ENCODE results near the gene IFI27L1.

Gene IFI27L1

GRCh38 chr14:94041551-94042346 lies 39.4 kb upstream of the IFI27L1 start:
- H3K4me3 ChIP-seq (ENCODE audit: low read length in 2 of 2) = no peak overlapping the region
- no peaks in the 10 kb centered on the region for H3K4me1 ChIP-seq (ENCODE audit: control insufficient read depth in 2 of 2, insufficient read depth in 2 of 2, low read length in 2 of 2)
- no peak overlapping the region for H3K9ac ChIP-seq (ENCODE audit: low read depth in 1 of 2, low read length in 2 of 2)

GRCh38 chr14:94042433-94043091 lies 38.5 kb upstream of the IFI27L1 start:
- H3K4me1 ChIP-seq (ENCODE audit: control insufficient read depth in 2 of 2, insufficient read depth in 2 of 2, low read length in 2 of 2) = no peaks in the 10 kb centered on the region
- no peak overlapping the region for H3K9ac ChIP-seq (ENCODE audit: low read depth in 1 of 2, low read length in 2 of 2)
- H3K27me3 ChIP-seq (ENCODE audit: control insufficient read depth in 2 of 2, insufficient read depth in 2 of 2, low read length in 2 of 2) = no peaks in the 10 kb centered on the region
- H3K27ac ChIP-seq (ENCODE audit: low read depth in 2 of 2, low read length in 2 of 2) = no peak overlapping the region
- no peaks in the 10 kb centered on the region for H3K9me3 ChIP-seq (ENCODE audit: control insufficient read depth in 2 of 2, low read length in 2 of 2)
- no peak overlapping the region for H3K4me3 ChIP-seq (ENCODE audit: low read length in 2 of 2)
- H3K36me3 ChIP-seq (ENCODE audit: control insufficient read depth in 2 of 2, insufficient read depth in 2 of 2, low read length in 2 of 2) = peaks cover 26 to 30% of the 10 kb centered on the region in 2 donors

More at GRCh38 chr14:94041551-94042346, 39.4 kb upstream of the IFI27L1 start:
- peaks cover 17 to 23% of the 10 kb centered on the region in 2 donors for H3K36me3 ChIP-seq (ENCODE audit: control insufficient read depth in 2 of 2, insufficient read depth in 2 of 2, low read length in 2 of 2)
- no peaks in the 10 kb centered on the region for H3K27me3 ChIP-seq (ENCODE audit: control insufficient read depth in 2 of 2, insufficient read depth in 2 of 2, low read length in 2 of 2)
- H3K27ac ChIP-seq (ENCODE audit: low read depth in 2 of 2, low read length in 2 of 2) = no peak overlapping the region
- no peaks in the 10 kb centered on the region for H3K9me3 ChIP-seq (ENCODE audit: control insufficient read depth in 2 of 2, low read length in 2 of 2)

GRCh38 chr14:94043111-94043755 lies 37.9 kb upstream of the IFI27L1 start:
- H3K36me3 ChIP-seq (ENCODE audit: control insufficient read depth in 2 of 2, insufficient read depth in 2 of 2, low read length in 2 of 2) = peaks cover 32 to 37% of the 10 kb centered on the region in 2 donors
- no peak overlapping the region for H3K9ac ChIP-seq (ENCODE audit: low read depth in 1 of 2, low read length in 2 of 2)
- H3K27me3 ChIP-seq (ENCODE audit: control insufficient read depth in 2 of 2, insufficient read depth in 2 of 2, low read length in 2 of 2) = no peaks in the 10 kb centered on the region
- no peak overlapping the region for H3K27ac ChIP-seq (ENCODE audit: low read depth in 2 of 2, low read length in 2 of 2)
- no peak overlapping the region for H3K4me3 ChIP-seq (ENCODE audit: low read length in 2 of 2)
- no peaks in the 10 kb centered on the region for H3K9me3 ChIP-seq (ENCODE audit: control insufficient read depth in 2 of 2, low read length in 2 of 2)
- no peaks in the 10 kb centered on the region for H3K4me1 ChIP-seq (ENCODE audit: control insufficient read depth in 2 of 2, insufficient read depth in 2 of 2, low read length in 2 of 2)

GRCh38 chr14:94043756-94044475 lies 37.2 kb upstream of the IFI27L1 start:
- Histone ChIP-seq H3K27me3 (ENCODE audit: control insufficient read depth in 2 of 2, insufficient read depth in 2 of 2, low read length in 2 of 2) (no peaks in the 10 kb centered on the region), H3K9me3 (ENCODE audit: control insufficient read depth in 2 of 2, low read length in 2 of 2) (no peaks in the 10 kb centered on the region), H3K36me3 (ENCODE audit: control insufficient read depth in 2 of 2, insufficient read depth in 2 of 2, low read length in 2 of 2) (peaks cover 38 to 44% of the 10 kb centered on the region in 2 donors), H3K4me3 (ENCODE audit: low read length in 2 of 2) (no peak overlapping the region), H3K9ac (ENCODE audit: low read depth in 1 of 2, low read length in 2 of 2) (no peak overlapping the region), H3K27ac (ENCODE audit: low read depth in 2 of 2, low read length in 2 of 2) (no peak overlapping the region), H3K4me1 (ENCODE audit: control insufficient read depth in 2 of 2, insufficient read depth in 2 of 2, low read length in 2 of 2) (no peaks in the 10 kb centered on the region)

- Histone ChIP-seq H3K27ac (ENCODE audit: low read depth in 2 of 2, low read length in 2 of 2) (no peak overlapping the region), H3K9ac (ENCODE audit: low read depth in 1 of 2, low read length in 2 of 2) (no peak overlapping the region), H3K36me3 (ENCODE audit: control insufficient read depth in 2 of 2, insufficient read depth in 2 of 2, low read length in 2 of 2) (peaks cover 43 to 50% of the 10 kb centered on the region in 2 donors), H3K9me3 (ENCODE audit: control insufficient read depth in 2 of 2, low read length in 2 of 2) (no peaks in the 10 kb centered on the region), H3K4me3 (ENCODE audit: low read length in 2 of 2) (no peak overlapping the region), H3K4me1 (ENCODE audit: control insufficient read depth in 2 of 2, insufficient read depth in 2 of 2, low read length in 2 of 2) (no peaks in the 10 kb centered on the region), H3K27me3 (ENCODE audit: control insufficient read depth in 2 of 2, insufficient read depth in 2 of 2, low read length in 2 of 2) (no peaks in the 10 kb centered on the region)
Measured at GRCh38 chr14:94044476-94045091, 36.5 kb upstream of the IFI27L1 start.

GRCh38 chr14:94045101-94045500 lies 36.0 kb upstream of the IFI27L1 start:
- peaks cover 48 to 56% of the 10 kb centered on the region in 2 donors for H3K36me3 ChIP-seq (ENCODE audit: control insufficient read depth in 2 of 2, insufficient read depth in 2 of 2, low read length in 2 of 2)
- H3K4me1 ChIP-seq (ENCODE audit: control insufficient read depth in 2 of 2, insufficient read depth in 2 of 2, low read length in 2 of 2) = no peaks in the 10 kb centered on the region
- H3K27ac ChIP-seq (ENCODE audit: low read depth in 2 of 2, low read length in 2 of 2) = no peak overlapping the region
- H3K9me3 ChIP-seq (ENCODE audit: control insufficient read depth in 2 of 2, low read length in 2 of 2) = no peaks in the 10 kb centered on the region
- no peaks in the 10 kb centered on the region for H3K27me3 ChIP-seq (ENCODE audit: control insufficient read depth in 2 of 2, insufficient read depth in 2 of 2, low read length in 2 of 2)
- H3K9ac ChIP-seq (ENCODE audit: low read depth in 1 of 2, low read length in 2 of 2) = no peak overlapping the region
- H3K4me3 ChIP-seq (ENCODE audit: low read length in 2 of 2) = no peak overlapping the region

GRCh38 chr14:94045563-94046345 lies 35.4 kb upstream of the IFI27L1 start:
- no peaks in the 10 kb centered on the region for H3K4me1 ChIP-seq (ENCODE audit: control insufficient read depth in 2 of 2, insufficient read depth in 2 of 2, low read length in 2 of 2)
- no peaks in the 10 kb centered on the region for H3K9me3 ChIP-seq (ENCODE audit: control insufficient read depth in 2 of 2, low read length in 2 of 2)
- no peak overlapping the region for H3K27ac ChIP-seq (ENCODE audit: low read depth in 2 of 2, low read length in 2 of 2)
- H3K9ac ChIP-seq (ENCODE audit: low read depth in 1 of 2, low read length in 2 of 2) = no peak overlapping the region
- H3K4me3 ChIP-seq (ENCODE audit: low read length in 2 of 2) = no peak overlapping the region
- no peaks in the 10 kb centered on the region for H3K27me3 ChIP-seq (ENCODE audit: control insufficient read depth in 2 of 2, insufficient read depth in 2 of 2, low read length in 2 of 2)
- H3K36me3 ChIP-seq (ENCODE audit: control insufficient read depth in 2 of 2, insufficient read depth in 2 of 2, low read length in 2 of 2) = peaks cover 55 to 62% of the 10 kb centered on the region in 2 donors

- H3K27ac ChIP-seq (ENCODE audit: low read depth in 2 of 2, low read length in 2 of 2) = no peak overlapping the region
- no peak overlapping the region for H3K9ac ChIP-seq (ENCODE audit: low read depth in 1 of 2, low read length in 2 of 2)
- H3K9me3 ChIP-seq (ENCODE audit: control insufficient read depth in 2 of 2, low read length in 2 of 2) = no peaks in the 10 kb centered on the region
- H3K27me3 ChIP-seq (ENCODE audit: control insufficient read depth in 2 of 2, insufficient read depth in 2 of 2, low read length in 2 of 2) = no peaks in the 10 kb centered on the region
- H3K36me3 ChIP-seq (ENCODE audit: control insufficient read depth in 2 of 2, insufficient read depth in 2 of 2, low read length in 2 of 2) = peaks cover 65 to 71% of the 10 kb centered on the region in 2 donors
- no peaks in the 10 kb centered on the region for H3K4me1 ChIP-seq (ENCODE audit: control insufficient read depth in 2 of 2, insufficient read depth in 2 of 2, low read length in 2 of 2)
- no peak overlapping the region for H3K4me3 ChIP-seq (ENCODE audit: low read length in 2 of 2)
Measured at GRCh38 chr14:94046696-94047250, 34.3 kb upstream of the IFI27L1 start.

GRCh38 chr14:94047581-94047980 lies 33.5 kb upstream of the IFI27L1 start:
- Histone ChIP-seq H3K27me3 (ENCODE audit: control insufficient read depth in 2 of 2, insufficient read depth in 2 of 2, low read length in 2 of 2) (no peaks in the 10 kb centered on the region), H3K4me1 (ENCODE audit: control insufficient read depth in 2 of 2, insufficient read depth in 2 of 2, low read length in 2 of 2) (no peaks in the 10 kb centered on the region), H3K27ac (ENCODE audit: low read depth in 2 of 2, low read length in 2 of 2) (no peak overlapping the region), H3K36me3 (ENCODE audit: control insufficient read depth in 2 of 2, insufficient read depth in 2 of 2, low read length in 2 of 2) (peaks cover 69 to 79% of the 10 kb centered on the region in 2 donors), H3K9ac (ENCODE audit: low read depth in 1 of 2, low read length in 2 of 2) (no peak overlapping the region), H3K4me3 (ENCODE audit: low read length in 2 of 2) (no peak overlapping the region), H3K9me3 (ENCODE audit: control insufficient read depth in 2 of 2, low read length in 2 of 2) (no peaks in the 10 kb centered on the region)

Measured in mucosa of rectum (tissue), 2 donors.